GM12801 (cell line): ENCODE data around the gene KCMF1.

Experiments
- CTCF ChIP-seq: IDR thresholded peaks from one replicate; pipeline ENCODE4 v1.5.1; 2011; ENCODE audit warnings: control low read depth; ENCODE audit not compliant: insufficient read length; ENCODE audit errors: extremely low read depth

Gene KCMF1

GRCh38 chr2:84995826-84996225, 24.9 kb downstream of the KCMF1 start:
- TF ChIP-seq CTCF: no peak

- TF ChIP-seq CTCF: no peak
These were observed 25.9 kb downstream of the KCMF1 start for GRCh38 chr2:84996909-84997308.

- TF ChIP-seq CTCF: no peak
These were observed 28.6 kb downstream of the KCMF1 start for GRCh38 chr2:84999553-84999955.

- no peak for TF ChIP-seq CTCF
These were observed 30.6 kb downstream of the KCMF1 start for GRCh38 chr2:85001595-85001994.

GRCh38 chr2:85002534-85002933, 31.6 kb downstream of the KCMF1 start:
- no peak for TF ChIP-seq CTCF

GRCh38 chr2:85008252-85008651, 37.3 kb downstream of the KCMF1 start:
- TF ChIP-seq CTCF: no peak

- TF ChIP-seq CTCF: no peak
These were observed 38.2 kb downstream of the KCMF1 start for GRCh38 chr2:85009019-85009618.
